GM18505 (cell line): ENCODE data around the gene GRIA1.
A peak's percentile ranks its signal among the peaks of the same experiment; 100 is the strongest.

ENCODE experiments used
- ATAC-seq: cut with Tn5 transposase; IDR thresholded peaks from one replicate; pipeline ENCODE4 v1.9.1; 2021; ENCODE audit not compliant: unreplicated experiment
- POLR2A ChIP-seq: IDR thresholded peaks from 4 replicates; pipeline ENCODE4 v1.6.1; 2011; ENCODE audit warnings: borderline replicate concordance; ENCODE audit not compliant: insufficient read depth, insufficient read length; ENCODE audit errors: extremely low read depth

GRIA1 gene

GRCh38 chr5:153476767-153477166 is 13.7 kb upstream of the GRIA1 start:
- no peak for TF ChIP-seq POLR2A
- ATAC-seq, result no peak

- ATAC-seq, result peak; percentile 87
- TF ChIP-seq POLR2A, result no peak
These were observed 10.1 kb upstream of the GRIA1 start for GRCh38 chr5:153480401-153480800.

GRCh38 chr5:153483482-153483881 is 7.0 kb upstream of the GRIA1 start:
- ATAC-seq, result no peak
- no peak for TF ChIP-seq POLR2A

- ATAC-seq, result no peak
- no peak for TF ChIP-seq POLR2A
These were observed 4.8 kb upstream of the GRIA1 start for GRCh38 chr5:153485641-153486040.

GRCh38 chr5:153486771-153487170 is 3.7 kb upstream of the GRIA1 start:
- no peak for ATAC-seq
- TF ChIP-seq POLR2A, result no peak

- no peak for TF ChIP-seq POLR2A
- ATAC-seq, result no peak
These were observed 859 bp upstream of the GRIA1 start for GRCh38 chr5:153489611-153490010.

GRCh38 chr5:153491038-153491744 is 721 bp downstream of the GRIA1 start:
- no peak for TF ChIP-seq POLR2A

GRCh38 chr5:153491856-153492255 is 1.4 kb downstream of the GRIA1 start:
- TF ChIP-seq POLR2A, result no peak
- ATAC-seq, result no peak

More at GRCh38 chr5:153491038-153491744, 721 bp downstream of the GRIA1 start:
- no peak for ATAC-seq

- peak; percentile 61 for ATAC-seq
- no peak for TF ChIP-seq POLR2A
These were observed 6.4 kb downstream of the GRIA1 start for GRCh38 chr5:153496835-153497234.

- no peak for ATAC-seq
- no peak for TF ChIP-seq POLR2A
These were observed 8.0 kb downstream of the GRIA1 start for GRCh38 chr5:153498516-153498915.

- ATAC-seq, result no peak
- TF ChIP-seq POLR2A, result no peak
These were observed 9.7 kb downstream of the GRIA1 start for GRCh38 chr5:153500178-153500577.

GRCh38 chr5:153504726-153505125 is 14.3 kb downstream of the GRIA1 start:
- no peak for TF ChIP-seq POLR2A
- ATAC-seq, result no peak

GRCh38 chr5:153508700-153509099 is 18.2 kb downstream of the GRIA1 start:
- ATAC-seq, result no peak
- no peak for TF ChIP-seq POLR2A

GRCh38 chr5:153511622-153512021 is 21.2 kb downstream of the GRIA1 start:
- TF ChIP-seq POLR2A, result no peak
- ATAC-seq, result no peak

- TF ChIP-seq POLR2A, result no peak
- no peak for ATAC-seq
These were observed 22.7 kb downstream of the GRIA1 start for GRCh38 chr5:153513156-153513555.
